Nephron (organoid): ENCODE measurements around the gene GLI1.
A peak's percentile ranks its signal among the peaks of the same experiment; 100 is the strongest.

Experiments used
- H3K27ac Mint-ChIP-seq, 3 experiments: 2 replicates each; pipeline ENCODE4 v1.8.0; 2020; ENCODE audit warnings: mixed read lengths in 3 of 3, mild to moderate bottlenecking in 2 of 3, moderate library complexity in 1 of 3
- H3K27me3 Mint-ChIP-seq: 2 replicates; pipeline ENCODE4 v1.8.0; 2021; ENCODE audit warnings: low read depth, mild to moderate bottlenecking, moderate library complexity, mixed read lengths
- H3K36me3 Mint-ChIP-seq: 2 replicates; pipeline ENCODE4 v1.8.0; 2020; ENCODE audit warnings: low read depth, mixed read lengths
- H3K4me1 Mint-ChIP-seq: 2 replicates; pipeline ENCODE4 v1.8.0; 2020; ENCODE audit warnings: mixed read lengths
- H3K4me3 Mint-ChIP-seq, 3 experiments: 2 replicates each; pipeline ENCODE4 v1.8.0; 2020; ENCODE audit warnings: mild to moderate bottlenecking in 3 of 3, mixed read lengths in 3 of 3, moderate library complexity in 2 of 3
- H3K9me3 Mint-ChIP-seq: 2 replicates; pipeline ENCODE4 v1.8.0; 2020; ENCODE audit warnings: mixed read lengths
- TF ChIP-seq, protein P1 (sequence below), 3 experiments: fragments of 200-600 bp; sonication (generic); IDR thresholded peaks; one replicate each; pipeline ENCODE4 v1.5.0; 2021; ENCODE audit warnings: antibody characterized with exemption in 3 of 3; ENCODE audit not compliant: unreplicated experiment in 3 of 3

Gene GLI1

DNA sequence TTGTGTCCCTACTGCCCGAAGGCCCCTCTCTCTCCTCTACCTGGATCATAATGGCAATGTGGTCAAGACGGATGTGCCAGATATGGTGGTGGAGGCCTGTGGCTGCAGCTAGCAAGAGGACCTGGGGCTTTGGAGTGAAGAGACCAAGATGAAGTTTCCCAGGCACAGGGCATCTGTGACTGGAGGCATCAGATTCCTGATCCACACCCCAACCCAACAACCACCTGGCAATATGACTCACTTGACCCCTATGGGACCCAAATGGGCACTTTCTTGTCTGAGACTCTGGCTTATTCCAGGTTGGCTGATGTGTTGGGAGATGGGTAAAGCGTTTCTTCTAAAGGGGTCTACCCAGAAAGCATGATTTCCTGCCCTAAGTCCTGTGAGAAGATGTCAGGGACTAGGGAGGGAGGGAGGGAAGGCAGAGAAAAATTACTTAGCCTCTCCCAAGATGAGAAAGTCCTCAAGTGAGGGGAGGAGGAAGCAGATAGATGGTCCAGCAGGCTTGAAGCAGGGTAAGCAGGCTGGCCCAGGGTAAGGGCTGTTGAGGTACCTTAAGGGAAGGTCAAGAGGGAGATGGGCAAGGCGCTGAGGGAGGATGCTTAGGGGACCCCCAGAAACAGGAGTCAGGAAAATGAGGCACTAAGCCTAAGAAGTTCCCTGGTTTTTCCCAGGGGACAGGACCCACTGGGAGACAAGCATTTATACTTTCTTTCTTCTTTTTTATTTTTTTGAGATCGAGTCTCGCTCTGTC is 2.7 kb upstream of the GLI1 start:
- no peaks in the 10 kb centered on the region for H3K36me3 Mint-ChIP-seq
- H3K4me1 Mint-ChIP-seq = peaks cover 42% of the 10 kb centered on the region
- peak overlapping the region in 1 of 3 experiments; percentile 61 for H3K4me3 Mint-ChIP-seq
- H3K9me3 Mint-ChIP-seq = no peaks in the 10 kb centered on the region
- TF ChIP-seq, protein P1, sequence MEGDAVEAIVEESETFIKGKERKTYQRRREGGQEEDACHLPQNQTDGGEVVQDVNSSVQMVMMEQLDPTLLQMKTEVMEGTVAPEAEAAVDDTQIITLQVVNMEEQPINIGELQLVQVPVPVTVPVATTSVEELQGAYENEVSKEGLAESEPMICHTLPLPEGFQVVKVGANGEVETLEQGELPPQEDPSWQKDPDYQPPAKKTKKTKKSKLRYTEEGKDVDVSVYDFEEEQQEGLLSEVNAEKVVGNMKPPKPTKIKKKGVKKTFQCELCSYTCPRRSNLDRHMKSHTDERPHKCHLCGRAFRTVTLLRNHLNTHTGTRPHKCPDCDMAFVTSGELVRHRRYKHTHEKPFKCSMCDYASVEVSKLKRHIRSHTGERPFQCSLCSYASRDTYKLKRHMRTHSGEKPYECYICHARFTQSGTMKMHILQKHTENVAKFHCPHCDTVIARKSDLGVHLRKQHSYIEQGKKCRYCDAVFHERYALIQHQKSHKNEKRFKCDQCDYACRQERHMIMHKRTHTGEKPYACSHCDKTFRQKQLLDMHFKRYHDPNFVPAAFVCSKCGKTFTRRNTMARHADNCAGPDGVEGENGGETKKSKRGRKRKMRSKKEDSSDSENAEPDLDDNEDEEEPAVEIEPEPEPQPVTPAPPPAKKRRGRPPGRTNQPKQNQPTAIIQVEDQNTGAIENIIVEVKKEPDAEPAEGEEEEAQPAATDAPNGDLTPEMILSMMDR (IDR thresholded peaks at IDR 0.05; ENCODE audit: unreplicated experiment in 3 of 3) = no peak
- H3K27me3 Mint-ChIP-seq = peaks cover 14% of the 10 kb centered on the region
- H3K27ac Mint-ChIP-seq = no peak overlapping the region

DNA sequence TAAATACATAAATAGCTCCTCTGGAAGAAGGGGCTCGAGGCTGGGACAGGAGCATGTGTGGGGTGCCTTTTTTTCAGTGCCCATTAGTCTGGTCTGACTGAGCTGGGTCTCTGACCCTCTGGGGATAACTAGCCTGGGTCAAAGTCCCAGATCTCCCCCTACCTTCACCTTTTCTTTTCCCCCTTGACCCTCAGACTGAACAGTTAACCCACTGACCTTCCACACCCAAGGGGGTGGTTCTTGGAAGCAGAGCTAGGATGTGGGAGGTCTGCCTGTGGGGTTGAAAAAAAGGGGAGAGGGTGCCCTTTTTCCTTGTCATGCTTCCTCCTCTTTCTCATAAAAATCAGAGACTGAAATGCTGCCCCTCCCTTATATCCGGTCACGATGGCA is 925 bp upstream of the GLI1 start:
- H3K27me3 Mint-ChIP-seq = peaks cover 20% of the 10 kb centered on the region
- no peaks in the 10 kb centered on the region for H3K36me3 Mint-ChIP-seq
- no peaks in the 10 kb centered on the region for H3K9me3 Mint-ChIP-seq
- H3K4me1 Mint-ChIP-seq = peaks cover 36% of the 10 kb centered on the region
- peak overlapping the region; percentile 94 to 95 (median 95) for H3K4me3 Mint-ChIP-seq
- peak overlapping the region; percentile 84 to 97 (median 88) for H3K27ac Mint-ChIP-seq
- TF ChIP-seq, protein P1 (IDR thresholded peaks at IDR 0.05; ENCODE audit: unreplicated experiment in 3 of 3) = no peak

DNA sequence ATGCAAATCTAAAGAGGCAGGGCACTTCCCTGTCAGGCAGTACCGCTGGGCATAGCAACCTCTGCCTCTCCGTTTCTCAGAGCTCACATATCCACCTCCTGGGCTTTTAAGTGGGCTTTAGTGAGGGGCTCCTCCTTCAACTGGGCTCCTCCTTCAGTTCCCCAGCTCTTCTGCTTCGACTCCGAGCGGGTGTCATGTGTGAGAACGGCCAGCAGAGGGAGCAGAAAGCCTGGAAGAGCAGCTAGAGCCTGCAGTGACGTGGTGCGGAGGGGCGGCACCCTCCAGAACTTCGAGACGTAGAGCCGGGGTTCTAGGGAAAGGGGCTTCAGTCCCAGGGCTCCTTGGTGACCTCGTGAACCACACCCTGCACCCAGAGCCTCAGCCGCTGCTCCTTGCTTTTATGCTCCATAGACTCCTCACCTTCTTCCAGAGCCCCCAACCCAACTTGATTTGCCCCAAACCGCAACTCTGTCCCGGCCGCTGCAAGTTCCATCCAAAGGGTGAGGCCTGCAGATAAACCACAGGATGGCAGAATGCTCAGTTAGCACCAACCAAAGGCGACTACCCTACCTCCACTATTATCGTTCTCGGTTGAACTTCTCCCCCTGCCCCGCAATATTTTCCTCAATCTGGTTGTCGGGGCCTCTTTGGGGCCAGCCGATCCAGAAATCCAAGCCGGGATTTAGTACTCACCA is 383 bp upstream of the GLI1 start:
- no peaks in the 10 kb centered on the region for H3K36me3 Mint-ChIP-seq
- peaks cover 36% of the 10 kb centered on the region for H3K4me1 Mint-ChIP-seq
- H3K9me3 Mint-ChIP-seq = no peaks in the 10 kb centered on the region
- H3K4me3 Mint-ChIP-seq = peak overlapping the region; percentile 94 to 95 (median 95)
- peak overlapping the region; percentile 84 to 97 (median 88) for H3K27ac Mint-ChIP-seq
- TF ChIP-seq, protein P1 (IDR thresholded peaks at IDR 0.05; ENCODE audit: unreplicated experiment in 3 of 3) = peak; percentile 92 to 93 (median 92)
- peaks cover 26% of the 10 kb centered on the region for H3K27me3 Mint-ChIP-seq

DNA sequence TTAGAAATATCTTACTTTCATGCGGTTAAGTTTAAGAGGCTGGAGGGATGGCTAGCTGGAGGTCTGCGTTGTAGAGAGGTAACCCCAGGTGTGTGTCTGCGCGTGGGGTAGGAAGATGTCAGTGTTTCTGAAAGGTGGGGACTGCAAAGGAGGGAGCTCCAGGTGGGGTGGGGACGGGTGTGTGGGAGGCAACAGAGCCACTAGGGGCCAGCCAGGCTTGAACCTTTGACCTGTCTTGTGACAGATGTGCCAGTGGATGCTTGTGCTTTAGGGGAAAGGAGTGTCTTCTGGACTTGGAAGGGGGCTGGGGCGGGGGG is 841 bp downstream of the GLI1 start:
- peaks cover 31% of the 10 kb centered on the region for H3K4me1 Mint-ChIP-seq
- peaks cover 27% of the 10 kb centered on the region for H3K27me3 Mint-ChIP-seq
- TF ChIP-seq, protein P1 (IDR thresholded peaks at IDR 0.05; ENCODE audit: unreplicated experiment in 3 of 3) = no peak
- no peaks in the 10 kb centered on the region for H3K9me3 Mint-ChIP-seq
- peak overlapping the region; percentile 84 to 93 (median 92) for H3K4me3 Mint-ChIP-seq
- peak overlapping the region; percentile 84 to 93 (median 88) for H3K27ac Mint-ChIP-seq
- peaks cover 6% of the 10 kb centered on the region for H3K36me3 Mint-ChIP-seq

DNA sequence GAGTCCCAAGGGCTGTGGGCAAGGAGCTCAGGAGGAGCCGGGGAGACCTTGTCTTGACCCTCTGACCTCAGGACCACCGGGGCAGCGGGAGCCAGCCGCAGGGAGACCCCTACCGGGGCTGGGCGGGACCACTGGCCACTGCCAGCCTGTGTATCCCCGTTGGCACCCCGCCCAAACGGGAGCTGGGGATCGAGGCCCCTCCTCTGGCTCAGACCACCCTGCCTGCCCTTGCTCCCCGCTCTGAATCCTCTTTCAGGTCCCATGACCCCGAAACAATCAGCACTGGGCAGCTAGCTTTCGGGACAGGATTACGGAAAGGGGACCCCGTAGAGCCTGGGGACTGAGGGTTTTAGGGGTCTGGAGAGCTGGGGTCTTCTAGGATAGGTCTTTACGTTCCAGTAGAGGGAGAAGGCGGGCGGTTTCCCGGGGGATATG is 1.3 kb downstream of the GLI1 start:
- peak overlapping the region; percentile 88 to 99 (median 91) for H3K27ac Mint-ChIP-seq

More for the DNA sequence above, 1.3 kb downstream of the GLI1 start:
- peaks cover 27% of the 10 kb centered on the region for H3K4me1 Mint-ChIP-seq
- TF ChIP-seq, protein P1 (IDR thresholded peaks at IDR 0.05; ENCODE audit: unreplicated experiment in 3 of 3) = no peak
- H3K4me3 Mint-ChIP-seq = peak overlapping the region; percentile 84 to 93 (median 92)
- no peaks in the 10 kb centered on the region for H3K9me3 Mint-ChIP-seq
- H3K27me3 Mint-ChIP-seq = peaks cover 32% of the 10 kb centered on the region
- peaks cover 9% of the 10 kb centered on the region for H3K36me3 Mint-ChIP-seq
